ENCODE results near the gene SYTL4. TPM values are rescaled to one million over a fixed set of nuclear protein-coding genes. Genes with fewer than 3 reads are reported as not detected.

Gene SYTL4
- total and polyA plus RNA-seq, 2 experiments from 2014 or later, result 0.28 TPM; not detected in 1

- no peak for TF ChIP-seq ETS1 (IDR thresholded peaks at IDR 0.05)
- TF ChIP-seq ZNF114 (CRISPR knock-in tag; IDR thresholded peaks at IDR 0.05), result no peak
Measured at GRCh38 chrX:100674705-100675104, 57.2 kb downstream of the SYTL4 start (continued).

DNA sequence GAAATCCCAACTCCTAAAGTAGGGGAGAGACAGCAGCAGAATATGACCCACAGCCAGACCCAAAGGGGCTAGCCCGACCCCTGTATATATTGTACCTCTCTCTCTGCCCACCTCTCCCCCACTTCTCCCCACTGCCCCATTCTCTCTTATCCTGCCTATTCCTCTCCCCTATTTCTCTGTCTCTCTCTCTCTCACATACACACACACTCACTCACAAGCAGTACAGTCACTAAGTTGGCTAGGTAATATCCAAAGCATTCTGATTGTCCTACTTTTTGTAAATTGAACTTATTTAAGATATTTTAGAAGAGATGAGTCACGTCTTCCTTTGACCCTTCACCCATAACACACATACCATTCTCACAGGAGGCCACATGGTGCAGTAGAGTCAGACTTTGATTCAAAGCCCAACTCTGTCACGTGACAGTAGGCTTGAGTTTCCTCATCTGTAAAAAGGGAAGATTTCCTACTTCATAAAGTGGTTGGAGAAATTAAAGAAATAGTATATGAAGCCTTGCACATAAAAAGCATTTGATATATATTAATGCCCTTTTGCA is 58.4 kb downstream of the SYTL4 start:
- no peak for ATAC-seq
- Histone ChIP-seq H3K4me3 (no peak overlapping the region), H3K79me2 (replicated peaks; ENCODE audit: insufficient read depth) (no peaks in the 10 kb centered on the region), H3K36me3 (ENCODE audit: insufficient read depth) (no peaks in the 10 kb centered on the region), H3K27me3 (ENCODE audit: insufficient read depth) (no peaks in the 10 kb centered on the region), H3K4me1 (ENCODE audit: insufficient read depth) (no peaks in the 10 kb centered on the region), H4K20me1 (replicated peaks; ENCODE audit: insufficient read depth) (no peaks in the 10 kb centered on the region), H2AFZ (no peak overlapping the region), H3K9me2 (ENCODE audit: insufficient read depth) (no peaks in the 10 kb centered on the region), H3K4me2 (no peak overlapping the region), H3K27ac (ENCODE audit: low read depth) (no peak overlapping the region), H3F3A (replicated peaks; ENCODE audit: low read depth) (no peaks in the 10 kb centered on the region)
- Mint-ChIP-seq H3K4me3 (no peak overlapping the region), H3K36me3 (ENCODE audit: low read depth) (no peaks in the 10 kb centered on the region), H3K4me1 (no peaks in the 10 kb centered on the region; the same call in 2 of the 3 replicates), H3K27ac (no peak overlapping the region), H3K27me3 (ENCODE audit: insufficient read depth, low read depth, poor library complexity) (no peaks in the 10 kb centered on the region), H3K9me3 (no peaks in the 10 kb centered on the region)
- no peak for DNase-seq (ENCODE audit: low spot score)
- TF ChIP-seq STAT1 (IDR thresholded peaks at IDR 0.05; ENCODE audit: unreplicated experiment), result no peak
- TF ChIP-seq CTCF (conservative IDR thresholded peaks at IDR 0.05; ENCODE audit: low read depth in 2 of 2), result no peak
- no peak for TF ChIP-seq ZNF114 (CRISPR knock-in tag; IDR thresholded peaks at IDR 0.05)
- TF ChIP-seq NANOG (IDR thresholded peaks at IDR 0.05; ENCODE audit: borderline replicate concordance), result no peak
- TF ChIP-seq, protein P1, sequence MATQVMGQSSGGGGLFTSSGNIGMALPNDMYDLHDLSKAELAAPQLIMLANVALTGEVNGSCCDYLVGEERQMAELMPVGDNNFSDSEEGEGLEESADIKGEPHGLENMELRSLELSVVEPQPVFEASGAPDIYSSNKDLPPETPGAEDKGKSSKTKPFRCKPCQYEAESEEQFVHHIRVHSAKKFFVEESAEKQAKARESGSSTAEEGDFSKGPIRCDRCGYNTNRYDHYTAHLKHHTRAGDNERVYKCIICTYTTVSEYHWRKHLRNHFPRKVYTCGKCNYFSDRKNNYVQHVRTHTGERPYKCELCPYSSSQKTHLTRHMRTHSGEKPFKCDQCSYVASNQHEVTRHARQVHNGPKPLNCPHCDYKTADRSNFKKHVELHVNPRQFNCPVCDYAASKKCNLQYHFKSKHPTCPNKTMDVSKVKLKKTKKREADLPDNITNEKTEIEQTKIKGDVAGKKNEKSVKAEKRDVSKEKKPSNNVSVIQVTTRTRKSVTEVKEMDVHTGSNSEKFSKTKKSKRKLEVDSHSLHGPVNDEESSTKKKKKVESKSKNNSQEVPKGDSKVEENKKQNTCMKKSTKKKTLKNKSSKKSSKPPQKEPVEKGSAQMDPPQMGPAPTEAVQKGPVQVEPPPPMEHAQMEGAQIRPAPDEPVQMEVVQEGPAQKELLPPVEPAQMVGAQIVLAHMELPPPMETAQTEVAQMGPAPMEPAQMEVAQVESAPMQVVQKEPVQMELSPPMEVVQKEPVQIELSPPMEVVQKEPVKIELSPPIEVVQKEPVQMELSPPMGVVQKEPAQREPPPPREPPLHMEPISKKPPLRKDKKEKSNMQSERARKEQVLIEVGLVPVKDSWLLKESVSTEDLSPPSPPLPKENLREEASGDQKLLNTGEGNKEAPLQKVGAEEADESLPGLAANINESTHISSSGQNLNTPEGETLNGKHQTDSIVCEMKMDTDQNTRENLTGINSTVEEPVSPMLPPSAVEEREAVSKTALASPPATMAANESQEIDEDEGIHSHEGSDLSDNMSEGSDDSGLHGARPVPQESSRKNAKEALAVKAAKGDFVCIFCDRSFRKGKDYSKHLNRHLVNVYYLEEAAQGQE (IDR thresholded peaks at IDR 0.05; ENCODE audit: unreplicated experiment), result no peak
- TF ChIP-seq CREB1 (CRISPR knock-in tag; IDR thresholded peaks at IDR 0.05; ENCODE audit: low read depth), result no peak
- no peak for TF ChIP-seq POLR2AphosphoS5 (IDR thresholded peaks at IDR 0.05; ENCODE audit: low read depth)
- TF ChIP-seq EZH2 (IDR thresholded peaks at IDR 0.05; ENCODE audit: low read depth, unreplicated experiment), result no peak
- no peak for TF ChIP-seq ETS1 (IDR thresholded peaks at IDR 0.05)
- no peak for TF ChIP-seq EZH2phosphoT487 (IDR thresholded peaks at IDR 0.05; ENCODE audit: unreplicated experiment)
- no peak for TF ChIP-seq ZNF462 (CRISPR knock-in tag; IDR thresholded peaks at IDR 0.05)
